Peyer's patch (tissue), 4 donors: Measurements from ENCODE around the gene FUOM. TPM values are rescaled to one million over a fixed set of nuclear protein-coding genes. Genes with fewer than 3 reads are reported as not detected.

Source experiments
- DNase-seq, 3 donors: peaks; one replicate each; pipeline ENCODE4 v3.0.0-alpha.2; 2017 to 2019
- H3K27ac ChIP-seq, 4 donors: fragments of 200-600 bp; sonication (generic); one replicate each; pipeline ENCODE4 v1.5.1; 2016 to 2019
- H3K27me3 ChIP-seq, 2 donors: fragments of 200-600 bp; sonication (generic); one replicate each; pipeline ENCODE4 v1.5.1; 2019
- H3K36me3 ChIP-seq, 3 donors: fragments of 200-600 bp; sonication (generic); one replicate each; pipeline ENCODE4 v1.5.1; 2016 to 2019
- H3K4me1 ChIP-seq, 4 donors: fragments of 200-600 bp; sonication (generic); one replicate each; pipeline ENCODE4 v1.5.1; 2016 to 2019
- H3K4me3 ChIP-seq, 4 donors: fragments of 200-600 bp; sonication (generic); 1 replicate in 3 of 4; 2 replicates in 1 of 4; pipeline ENCODE4 v1.5.1; 2016 to 2019; ENCODE audit warnings: mild to moderate bottlenecking in 1 of 4
- H3K9me3 ChIP-seq, 4 donors: fragments of 200-600 bp; sonication (generic); one replicate each; pipeline ENCODE4 v1.5.1; 2016 to 2019; ENCODE audit warnings: mild to moderate bottlenecking in 1 of 4
- POLR2A ChIP-seq, 2 donors: fragments of 450-650 bp; IDR thresholded peaks; one replicate each; pipeline ENCODE4 v1.5.1; 2017; ENCODE audit warnings: antibody characterized with exemption in 2 of 2, mild to moderate bottlenecking in 2 of 2, moderate library complexity in 2 of 2
- total RNA-seq, 4 donors: library from RNA; depleted of rRNA; stranded (reverse); fragments of >200 nt; gene quantifications; one replicate each; pipeline ENCODE4 v1.1.0, GENCODE V29; 2016
- TF ChIP-seq, protein P1 (sequence below), 6 experiments: fragments of 450-650 bp in 4 of 6; fragments of 200-600 bp in 2 of 6; sonication (generic) in 1 of 6; IDR thresholded peaks; one replicate each; pipeline ENCODE4 v1.5.1; 2017 to 2019; ENCODE audit warnings: antibody characterized with exemption in 6 of 6, mild to moderate bottlenecking in 3 of 6, moderate library complexity in 1 of 6

FUOM gene
- total RNA-seq, 4 donors from 2014 or later, result 88.3 to 214 (median 163) TPM

GRCh38 chr10:133366751-133367150, 8.9 kb upstream of the FUOM start:
- no peaks in the 10 kb centered on the region for H3K27me3 ChIP-seq
- H3K9me3 ChIP-seq, result no peaks in the 10 kb centered on the region
- H3K4me3 ChIP-seq, result no peak overlapping the region
- TF ChIP-seq POLR2A (IDR thresholded peaks at IDR 0.05), result no peak
- TF ChIP-seq, protein P1, sequence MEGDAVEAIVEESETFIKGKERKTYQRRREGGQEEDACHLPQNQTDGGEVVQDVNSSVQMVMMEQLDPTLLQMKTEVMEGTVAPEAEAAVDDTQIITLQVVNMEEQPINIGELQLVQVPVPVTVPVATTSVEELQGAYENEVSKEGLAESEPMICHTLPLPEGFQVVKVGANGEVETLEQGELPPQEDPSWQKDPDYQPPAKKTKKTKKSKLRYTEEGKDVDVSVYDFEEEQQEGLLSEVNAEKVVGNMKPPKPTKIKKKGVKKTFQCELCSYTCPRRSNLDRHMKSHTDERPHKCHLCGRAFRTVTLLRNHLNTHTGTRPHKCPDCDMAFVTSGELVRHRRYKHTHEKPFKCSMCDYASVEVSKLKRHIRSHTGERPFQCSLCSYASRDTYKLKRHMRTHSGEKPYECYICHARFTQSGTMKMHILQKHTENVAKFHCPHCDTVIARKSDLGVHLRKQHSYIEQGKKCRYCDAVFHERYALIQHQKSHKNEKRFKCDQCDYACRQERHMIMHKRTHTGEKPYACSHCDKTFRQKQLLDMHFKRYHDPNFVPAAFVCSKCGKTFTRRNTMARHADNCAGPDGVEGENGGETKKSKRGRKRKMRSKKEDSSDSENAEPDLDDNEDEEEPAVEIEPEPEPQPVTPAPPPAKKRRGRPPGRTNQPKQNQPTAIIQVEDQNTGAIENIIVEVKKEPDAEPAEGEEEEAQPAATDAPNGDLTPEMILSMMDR (IDR thresholded peaks at IDR 0.05), result no peak
- H3K36me3 ChIP-seq, result peaks cover 0 to 88% (median 0%) of the 10 kb centered on the region in 3 donors
- H3K27ac ChIP-seq, result no peak overlapping the region
- peaks cover 0 to 23% (median 0%) of the 10 kb centered on the region in 4 donors for H3K4me1 ChIP-seq
- no peak for DNase-seq

DNA sequence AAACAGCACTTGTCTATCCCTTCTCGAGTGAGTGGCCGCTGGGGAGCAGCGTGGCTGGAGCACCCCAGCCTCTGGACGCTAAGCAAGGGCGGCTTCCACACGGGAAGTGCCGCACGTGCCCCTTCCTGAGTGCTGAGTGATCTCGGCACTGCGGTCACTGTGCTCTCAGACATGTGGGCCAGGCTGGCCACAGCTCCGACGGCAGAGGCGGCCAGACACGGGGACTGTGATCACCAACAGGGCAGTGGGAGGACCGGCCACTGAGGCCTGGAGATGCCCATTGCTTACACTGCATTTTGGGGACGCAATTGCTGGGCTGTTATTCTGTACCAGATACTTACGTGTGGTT, 8.3 kb upstream of the FUOM start:
- no peak for DNase-seq
- TF ChIP-seq POLR2A (IDR thresholded peaks at IDR 0.05), result no peak
- TF ChIP-seq, protein P1 (IDR thresholded peaks at IDR 0.05), result no peak
- H3K36me3 ChIP-seq, result peaks cover 0 to 84% (median 0%) of the 10 kb centered on the region in 3 donors

GRCh38 chr10:133365461-133366129, 7.8 kb upstream of the FUOM start:
- Histone ChIP-seq H3K27ac (peak overlapping the region in 2 of 4 donors; percentile 53 to 73), H3K36me3 (peaks cover 0 to 81% (median 0%) of the 10 kb centered on the region in 3 donors), H3K27me3 (no peaks in the 10 kb centered on the region), H3K4me3 (no peak overlapping the region), H3K9me3 (no peaks in the 10 kb centered on the region), H3K4me1 (peaks cover 0 to 31% (median 0%) of the 10 kb centered on the region in 4 donors)
- no peak for DNase-seq
- no peak for TF ChIP-seq POLR2A (IDR thresholded peaks at IDR 0.05)
- TF ChIP-seq, protein P1 (IDR thresholded peaks at IDR 0.05), result no peak

More for the DNA sequence above, 8.3 kb upstream of the FUOM start:
- Histone ChIP-seq H3K4me1 (peaks cover 0 to 25% (median 0%) of the 10 kb centered on the region in 4 donors), H3K27me3 (no peaks in the 10 kb centered on the region), H3K27ac (peak overlapping the region in 1 of 4 donors; percentile 53), H3K9me3 (no peaks in the 10 kb centered on the region), H3K4me3 (no peak overlapping the region)

- Histone ChIP-seq H3K4me3 (no peak overlapping the region), H3K36me3 (peaks cover 0 to 74% (median 0%) of the 10 kb centered on the region in 3 donors), H3K27ac (peak overlapping the region in 3 of 4 donors; percentile 28 to 73 (median 53)), H3K4me1 (peaks cover 0 to 36% (median 0%) of the 10 kb centered on the region in 4 donors), H3K9me3 (no peaks in the 10 kb centered on the region), H3K27me3 (no peaks in the 10 kb centered on the region)
- DNase-seq, result peak in 1 of 3 donors; percentile 74
- TF ChIP-seq POLR2A (IDR thresholded peaks at IDR 0.05), result no peak
- TF ChIP-seq, protein P1 (IDR thresholded peaks at IDR 0.05), result no peak
Observed at GRCh38 chr10:133364645-133365431, 7.0 kb upstream of the FUOM start.

- peak in 1 of 3 donors; percentile 39 for DNase-seq
- H3K9me3 ChIP-seq, result no peaks in the 10 kb centered on the region
- TF ChIP-seq, protein P1 (IDR thresholded peaks at IDR 0.05), result no peak
- no peak for TF ChIP-seq POLR2A (IDR thresholded peaks at IDR 0.05)
- peaks cover 0 to 54% (median 0%) of the 10 kb centered on the region in 3 donors for H3K36me3 ChIP-seq
- H3K4me1 ChIP-seq, result peaks cover 0 to 48% (median 4%) of the 10 kb centered on the region in 4 donors
- no peak overlapping the region for H3K4me3 ChIP-seq
- H3K27ac ChIP-seq, result peak overlapping the region in 1 of 4 donors; percentile 62
- no peaks in the 10 kb centered on the region for H3K27me3 ChIP-seq
Observed at GRCh38 chr10:133362846-133363245, 5.0 kb upstream of the FUOM start.
